IPS-18a (cell line): ENCODE measurements around the gene ACP5.
A peak's percentile ranks its signal among the peaks of the same experiment; 100 is the strongest.
"Not testable (repeated sequence)": the region's sequence is repeated elsewhere in the genome, so short reads cannot be mapped to it uniquely, and the experiment has no call there.

Source experiments
- H3K27ac ChIP-seq: one replicate; pipeline ENCODE4 v1.5.1; 2013; ENCODE audit warnings: low read length
- H3K27me3 ChIP-seq: one replicate; pipeline ENCODE4 v1.6.1; 2013; ENCODE audit warnings: mild to moderate bottlenecking, low read length; ENCODE audit not compliant: control insufficient read depth, insufficient read depth
- H3K36me3 ChIP-seq: one replicate; pipeline ENCODE4 v1.6.1; 2013; ENCODE audit warnings: low read depth, low read length; ENCODE audit not compliant: control insufficient read depth
- H3K4me1 ChIP-seq: one replicate; pipeline ENCODE4 v1.6.1; 2013; ENCODE audit warnings: low read depth, low read length; ENCODE audit not compliant: control insufficient read depth
- H3K4me3 ChIP-seq: one replicate; pipeline ENCODE4 v1.5.1; 2013; ENCODE audit warnings: low read length
- H3K9ac ChIP-seq: one replicate; pipeline ENCODE4 v1.6.1; 2013; ENCODE audit warnings: mild to moderate bottlenecking, low read length, moderate library complexity
- H3K9me3 ChIP-seq: one replicate; pipeline ENCODE4 v1.6.1; 2013; ENCODE audit warnings: low read depth, low read length; ENCODE audit not compliant: control insufficient read depth

ACP5 gene

DNA sequence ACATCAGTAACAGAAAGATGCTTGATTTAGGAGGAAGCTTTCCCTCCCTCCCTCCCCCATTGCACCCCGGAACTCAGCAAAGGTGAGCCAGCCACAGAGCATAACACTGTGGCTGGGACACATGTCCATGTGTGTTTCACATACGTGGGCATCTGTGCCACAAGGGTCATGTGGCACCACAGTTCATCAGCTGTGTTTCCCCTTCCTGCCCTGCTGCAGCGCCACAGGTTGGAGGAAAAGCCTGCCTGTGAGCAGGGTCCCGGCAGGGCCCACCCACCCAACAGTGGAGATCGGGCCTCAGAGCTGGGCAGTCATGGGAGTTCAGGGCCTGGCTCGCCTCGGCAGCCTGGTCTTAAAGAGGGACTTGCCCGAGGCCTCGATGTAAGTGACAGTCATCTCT is 2.8 kb downstream of the ACP5 start:
- Histone ChIP-seq H3K9me3 (no peaks in the 10 kb centered on the region), H3K27ac (no peak overlapping the region), H3K4me1 (no peaks in the 10 kb centered on the region), H3K27me3 (no peaks in the 10 kb centered on the region), H3K9ac (no peak overlapping the region), H3K4me3 (no peak overlapping the region), H3K36me3 (no peaks in the 10 kb centered on the region)

DNA sequence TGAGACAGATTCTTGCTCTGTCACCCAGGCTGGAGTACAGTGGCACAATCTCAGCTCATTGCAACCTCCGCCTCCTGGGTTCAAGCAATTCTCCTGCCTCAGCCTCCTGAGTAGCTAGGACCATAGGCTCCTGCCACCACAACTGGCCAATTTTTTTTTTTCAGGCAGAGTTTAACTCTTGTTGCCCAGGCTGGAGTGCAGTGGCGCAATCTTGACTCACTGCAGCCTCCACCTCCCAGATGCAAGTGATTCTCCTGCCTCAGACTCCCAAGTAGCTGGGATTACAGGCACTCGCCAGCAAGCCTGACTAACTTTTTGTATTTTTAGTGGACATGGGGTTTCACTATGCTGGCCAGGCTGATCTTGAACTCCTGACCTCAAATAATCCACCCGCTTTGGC is 3.7 kb downstream of the ACP5 start:
- H3K36me3 ChIP-seq, H3K4me1 ChIP-seq, H3K9ac ChIP-seq, H3K9me3 ChIP-seq, H3K27me3 ChIP-seq, H3K27ac ChIP-seq, H3K4me3 ChIP-seq: not testable (repeated sequence)

GRCh38 chr19:11573354-11573753 is 4.1 kb downstream of the ACP5 start:
- not testable (repeated sequence) for H3K9ac ChIP-seq, H3K9me3 ChIP-seq, H3K36me3 ChIP-seq, H3K27me3 ChIP-seq, H3K4me3 ChIP-seq, H3K4me1 ChIP-seq, H3K27ac ChIP-seq

- Histone ChIP-seq H3K9me3 (no peaks in the 10 kb centered on the region), H3K27me3 (no peaks in the 10 kb centered on the region), H3K4me3 (no peak overlapping the region), H3K27ac (no peak overlapping the region), H3K4me1 (no peaks in the 10 kb centered on the region), H3K36me3 (no peaks in the 10 kb centered on the region), H3K9ac (no peak overlapping the region)
These were observed 7.4 kb downstream of the ACP5 start for GRCh38 chr19:11570039-11570462.

DNA sequence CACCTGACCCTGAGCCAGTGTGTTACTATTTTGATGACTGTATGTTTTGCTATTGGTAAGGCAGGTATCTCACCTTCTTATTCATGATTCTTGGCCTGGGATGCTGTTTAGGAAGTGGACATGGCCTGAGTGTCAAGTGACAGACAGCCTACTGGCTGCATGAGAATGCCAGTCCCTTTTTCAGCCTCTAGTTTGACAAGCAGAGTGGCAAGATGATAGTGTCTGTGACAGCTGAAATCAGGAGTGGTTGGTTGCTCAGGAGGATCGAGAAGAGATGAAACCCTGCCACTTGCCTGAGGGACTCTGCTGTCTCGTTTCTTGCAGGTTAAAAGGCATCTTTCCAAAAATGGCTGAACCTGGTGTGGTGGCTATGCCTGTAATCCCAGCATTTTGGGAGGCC is 11.3 kb downstream of the ACP5 start:
- no peaks in the 10 kb centered on the region for H3K9me3 ChIP-seq
- no peaks in the 10 kb centered on the region for H3K36me3 ChIP-seq
- no peak overlapping the region for H3K9ac ChIP-seq
- no peaks in the 10 kb centered on the region for H3K27me3 ChIP-seq
- H3K4me1 ChIP-seq = no peaks in the 10 kb centered on the region
- H3K4me3 ChIP-seq = no peak overlapping the region
- no peak overlapping the region for H3K27ac ChIP-seq

DNA sequence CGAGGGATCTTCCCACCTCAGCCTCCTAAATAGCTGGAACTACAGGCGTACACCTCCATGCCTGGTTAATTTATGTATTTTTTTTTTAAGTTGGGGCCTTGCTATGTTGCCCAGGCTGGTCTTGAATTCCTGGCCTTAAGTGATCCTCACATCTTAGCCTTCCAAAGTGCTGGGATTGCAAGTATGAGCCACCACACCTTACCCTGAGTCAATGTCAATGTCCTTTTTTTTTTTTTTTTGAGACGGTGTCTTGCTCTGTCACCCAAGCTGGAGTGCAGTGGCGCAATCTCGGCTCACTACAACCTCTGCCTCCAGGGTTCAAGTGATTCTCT is 11.8 kb downstream of the ACP5 start:
- H3K9me3 ChIP-seq, H3K9ac ChIP-seq, H3K4me3 ChIP-seq, H3K27me3 ChIP-seq, H3K4me1 ChIP-seq, H3K27ac ChIP-seq, H3K36me3 ChIP-seq: not testable (repeated sequence)

- not testable (repeated sequence) for H3K27me3 ChIP-seq, H3K9me3 ChIP-seq, H3K4me1 ChIP-seq, H3K4me3 ChIP-seq, H3K9ac ChIP-seq, H3K36me3 ChIP-seq, H3K27ac ChIP-seq
These were observed 13.2 kb downstream of the ACP5 start for GRCh38 chr19:11564082-11564807.

- no peaks in the 10 kb centered on the region for H3K36me3 ChIP-seq
- H3K27me3 ChIP-seq = no peaks in the 10 kb centered on the region
- H3K9me3 ChIP-seq = no peaks in the 10 kb centered on the region
- H3K4me1 ChIP-seq = no peaks in the 10 kb centered on the region
- H3K9ac ChIP-seq = no peak overlapping the region
- no peak overlapping the region for H3K27ac ChIP-seq
- H3K4me3 ChIP-seq = no peak overlapping the region
These were observed 13.9 kb downstream of the ACP5 start for GRCh38 chr19:11563532-11563931.

DNA sequence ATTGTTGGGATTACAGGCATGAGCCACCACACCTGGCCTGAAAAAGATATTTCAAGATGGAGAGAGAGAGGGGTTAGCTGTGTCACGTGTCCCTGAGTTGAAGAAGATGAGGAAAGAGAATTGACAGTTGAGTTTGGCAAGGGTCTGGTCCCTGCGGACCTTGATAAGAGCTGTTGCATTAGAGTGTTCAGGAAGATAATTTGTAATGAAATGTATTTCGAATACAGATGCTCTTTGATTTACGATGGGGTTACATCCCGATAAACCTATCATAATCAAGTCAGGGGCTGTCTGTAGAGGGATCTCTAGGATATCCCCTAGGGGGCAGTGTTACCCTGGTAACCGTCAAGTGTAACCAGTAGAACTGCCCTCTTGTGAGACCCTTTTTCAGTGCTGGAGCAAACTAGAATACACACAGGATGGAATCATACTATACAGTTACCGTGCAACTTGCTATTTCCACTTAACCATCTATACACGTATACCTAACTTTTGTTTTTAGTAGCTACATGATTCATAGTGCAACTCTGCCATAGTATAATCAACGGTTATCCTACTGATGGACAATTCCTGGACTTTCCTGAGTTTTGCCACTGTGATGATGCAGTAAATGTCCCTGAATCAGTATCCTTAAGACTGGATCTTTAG is 16.9 kb downstream of the ACP5 start:
- H3K36me3 ChIP-seq = no peaks in the 10 kb centered on the region
- no peaks in the 10 kb centered on the region for H3K9me3 ChIP-seq
- H3K4me3 ChIP-seq = no peak overlapping the region
- H3K4me1 ChIP-seq = no peaks in the 10 kb centered on the region
- no peak overlapping the region for H3K27ac ChIP-seq
- H3K9ac ChIP-seq = no peak overlapping the region
- no peaks in the 10 kb centered on the region for H3K27me3 ChIP-seq

- H3K9ac ChIP-seq = peak within 1 kb of the TSS; percentile 60
- no peaks in the 10 kb centered on the region for H3K4me1 ChIP-seq
- no peaks in the 10 kb centered on the region for H3K27me3 ChIP-seq
- peak within 1 kb of the TSS; percentile 93 for H3K4me3 ChIP-seq
- no peaks in the 10 kb centered on the region for H3K9me3 ChIP-seq
- peak within 1 kb of the TSS; percentile 70 for H3K27ac ChIP-seq
- H3K36me3 ChIP-seq = peaks cover 4% of the 10 kb centered on the region
These were observed 18.3 kb downstream of the ACP5 start, which contains the start of gene ELOF1 for GRCh38 chr19:11558881-11559828. ELOF1 (minus strand) TSS chr19:11559230; CDS start chr19:11554347, 4,883 bp downstream.

GRCh38 chr19:11556634-11557420 is 20.6 kb downstream of the ACP5 start:
- no peaks in the 10 kb centered on the region for H3K9me3 ChIP-seq
- no peak overlapping the region for H3K9ac ChIP-seq
- H3K27me3 ChIP-seq = no peaks in the 10 kb centered on the region
- no peak overlapping the region for H3K27ac ChIP-seq
- H3K36me3 ChIP-seq = peaks cover 13% of the 10 kb centered on the region
- H3K4me1 ChIP-seq = no peaks in the 10 kb centered on the region
- no peak overlapping the region for H3K4me3 ChIP-seq
